Ovary (tissue), 9 donors: ENCODE measurements around the gene TRIOBP. TPM values are rescaled to one million over a fixed set of nuclear protein-coding genes. Genes with fewer than 3 reads are reported as not detected.
"Not testable (repeated sequence)": the region's sequence is repeated elsewhere in the genome, so short reads cannot be mapped to it uniquely, and the experiment has no call there.

Experiments used
- DNase-seq, 5 donors: peaks; one replicate each; pipeline ENCODE4 v3.0.0-alpha.2; 2019 to 2020
- H3K27ac ChIP-seq, 2 donors: fragments of 200-600 bp; one replicate each; pipeline versions ENCODE4 v1.5.1 to v1.8.0; 2019 to 2022
- H3K27me3 ChIP-seq: fragments of 200-600 bp; one replicate; pipeline ENCODE4 v1.8.0; 2022
- H3K36me3 ChIP-seq: fragments of 200-600 bp; sonication (generic); one replicate; pipeline ENCODE4 v1.5.1; 2019
- H3K4me1 ChIP-seq: one replicate; pipeline ENCODE4 v1.8.1; 2013; ENCODE audit warnings: mild to moderate bottlenecking, moderate library complexity; ENCODE audit not compliant: insufficient read depth
- H3K4me3 ChIP-seq: fragments of 200-600 bp; sonication (generic); one replicate; pipeline ENCODE4 v1.5.1; 2017
- H3K9me3 ChIP-seq, 2 donors: fragments of 200-600 bp in 1 of 2; sonication (generic) in 1 of 2; one replicate each; pipeline versions ENCODE4 v1.5.1 to v1.8.1; 2013 to 2019; ENCODE audit warnings: mild to moderate bottlenecking in 1 of 2, moderate library complexity in 1 of 2
- CTCF ChIP-seq, 3 donors: fragments of 450-650 bp in 2 of 3; fragments of 200-600 bp in 1 of 3; IDR thresholded peaks; one replicate each; pipeline versions ENCODE4 v1.5.1 to v1.8.0; 2016 to 2022; ENCODE audit warnings: antibody characterized with exemption in 3 of 3, mild to moderate bottlenecking in 1 of 3
- EP300 ChIP-seq: sonication (generic); formaldehyde crosslinking; IDR thresholded peaks from one replicate; pipeline ENCODE4 v1.6.1; 2017; ENCODE audit warnings: antibody characterized with exemption
- POLR2A ChIP-seq: fragments of 450-650 bp; IDR thresholded peaks from one replicate; pipeline ENCODE4 v1.6.1; 2017; ENCODE audit warnings: antibody characterized with exemption, mild to moderate bottlenecking, moderate library complexity
- WGBS, 3 donors: extraction: QIAGEN DNeasy Blood & Tissue Kit in 1 of 3; methylation state at CpG; one replicate each; pipeline versions ENCODE4 v1.1.5 to v1.1.7; 2013 to 2017; 5-methylcytosine and 5-hydroxymethylcytosine counted together
- intact Hi-C, 4 donors: fragments of 100-400 bp; cut with DNase I; formaldehyde crosslinking; loops; one replicate each; pipeline versions ENCODE4 v1.11.0 to v1.15.1; 2022 to 2023
- polyA plus RNA-seq, 2 donors: library from polyadenylated mRNA; stranded (reverse); fragments of 200-250 nt in 1 of 2; fragments of 350-450 nt in 1 of 2; fragmentation: Illumina TruSeq in 1 of 2; extraction: RNeasy Lipid Tissue Mini Kit (QIAGEN cat#74804) in 1 of 2; gene quantifications; one replicate each; pipeline ENCODE4 v1.2.3, GENCODE V29; 2013 to 2014
- total RNA-seq, 7 donors: library from RNA; depleted of rRNA in 2 of 7; stranded (reverse); fragments of >200 nt in 2 of 7; fragmentation: NEBNext Ultra II Directional in 3 of 7; extraction: Animal tissue kit (Norgen Biotek cat#: 25700) in 3 of 7; gene quantifications; one replicate each; pipeline versions ENCODE4 v1.1.0 to v1.2.4, GENCODE V29; 2016 to 2023
- donor health status: DM: no; HTN: no; CAD: no; lungs with moderate emphysema.
- donor health status: DM: no; HTN: no; CAD: no.
- donor health status: Bipolar disorder and iron deficiency.
- donor health status: DM: yes; HTN: yes; CAD: no.
- donor health status: DM: no; HTN: no; CAD: no.
- donor health status: DM: yes; HTN: yes; CAD: no.

TRIOBP gene
- total and polyA plus RNA-seq, 9 donors = 19.5 to 175 (median 86.8) TPM

- intact Hi-C loops = loop anchor here in 3 of 4 donors (5.0 to 10.0 kb wide), 3 partner anchors 145 to 168 kb away; no protein-coding TSS in a partner anchor
- H3K4me3 ChIP-seq = no peak overlapping the region
- H3K36me3 ChIP-seq = no peaks in the 10 kb centered on the region
- no peak for TF ChIP-seq CTCF (IDR thresholded peaks at IDR 0.05)
- TF ChIP-seq EP300 = no peak
- no peak for TF ChIP-seq POLR2A
- no peak overlapping the region for H3K27ac ChIP-seq
- H3K4me1 ChIP-seq = no peaks in the 10 kb centered on the region
- WGBS, 3 donors = 59 to 62% (median 59%) methylated on average over 2 of the region's 2 CpGs
- H3K9me3 ChIP-seq = no peaks in the 10 kb centered on the region
- DNase-seq = no peak
- no peaks in the 10 kb centered on the region for H3K27me3 ChIP-seq
These were observed 93.4 kb downstream of the TRIOBP start for GRCh38 chr22:37790234-37790633.

GRCh38 chr22:37792494-37792893 is 95.6 kb downstream of the TRIOBP start:
- TF ChIP-seq CTCF (IDR thresholded peaks at IDR 0.05) = no peak
- TF ChIP-seq EP300 = no peak
- TF ChIP-seq POLR2A = no peak
- no peak for DNase-seq
- Histone ChIP-seq H3K9me3 (no peaks in the 10 kb centered on the region), H3K27me3 (no peaks in the 10 kb centered on the region), H3K27ac (no peak overlapping the region), H3K36me3 (no peaks in the 10 kb centered on the region), H3K4me1 (no peaks in the 10 kb centered on the region), H3K4me3 (no peak overlapping the region)
- WGBS, 3 donors = 83 to 90% (median 88%) methylated on average over 6 of the region's 6 CpGs
- intact Hi-C loops = loop anchor here in 3 of 4 donors (5.0 to 10.0 kb wide), 3 partner anchors 148 to 170 kb away; no protein-coding TSS in a partner anchor

- WGBS, 3 donors = 52 to 65% (median 56%) methylated on average over 2 of the region's 2 CpGs
- no peak overlapping the region for H3K27ac ChIP-seq
- H3K36me3 ChIP-seq = no peaks in the 10 kb centered on the region
- H3K9me3 ChIP-seq = no peaks in the 10 kb centered on the region
- TF ChIP-seq CTCF (IDR thresholded peaks at IDR 0.05) = no peak
- no peak for TF ChIP-seq POLR2A
- TF ChIP-seq EP300 = no peak
- H3K27me3 ChIP-seq = no peaks in the 10 kb centered on the region
- no peaks in the 10 kb centered on the region for H3K4me1 ChIP-seq
- intact Hi-C loops = loop anchor here in 3 of 4 donors (5.0 to 10.0 kb wide), 3 partner anchors 150 to 172 kb away; no protein-coding TSS in a partner anchor
- no peak for DNase-seq
- H3K4me3 ChIP-seq = no peak overlapping the region
These were observed 97.5 kb downstream of the TRIOBP start for GRCh38 chr22:37794376-37794775.

- Histone ChIP-seq H3K4me1 (no peaks in the 10 kb centered on the region), H3K27ac (no peak overlapping the region), H3K4me3 (no peak overlapping the region), H3K9me3 (no peaks in the 10 kb centered on the region), H3K27me3 (no peaks in the 10 kb centered on the region), H3K36me3 (no peaks in the 10 kb centered on the region)
- TF ChIP-seq POLR2A (no peak), CTCF (IDR thresholded peaks at IDR 0.05) (no peak), EP300 (no peak)
- intact Hi-C loops = loop anchor here in 2 of 4 donors (10.0 kb wide), 1 partner anchor 151 kb away; no protein-coding TSS in a partner anchor
- no peak for DNase-seq
- 65 to 79% (median 75%) methylated on average over 3 of the region's 3 CpGs for WGBS, 3 donors
These were observed 99.2 kb downstream of the TRIOBP start for GRCh38 chr22:37796079-37796478.

GRCh38 chr22:37797259-37797658 is 100.4 kb downstream of the TRIOBP start:
- DNase-seq, H3K4me1 ChIP-seq, H3K27ac ChIP-seq, H3K27me3 ChIP-seq, H3K4me3 ChIP-seq, H3K36me3 ChIP-seq, H3K9me3 ChIP-seq: not testable (repeated sequence)
- intact Hi-C loops = loop anchor here in 2 of 4 donors (10.0 kb wide), 1 partner anchor 152 kb away; no protein-coding TSS in a partner anchor
- WGBS, 3 donors = 87 to 90% (median 90%) methylated on average over 7 of the region's 7 CpGs
